AG04450 (cell line): ENCODE measurements around the gene PLA2G2F. TPM values are rescaled to one million over a fixed set of nuclear protein-coding genes. Genes with fewer than 3 reads are reported as not detected.

ENCODE experiments used
- CTCF ChIA-PET: fragments of 300-600, 350-600 bp; formaldehyde crosslinking; extraction: SDS; loops from one replicate; lab custom pipeline; 2022; ENCODE audit warnings: antibody characterized with exemption, inconsistent platforms; lab: Charles Lee
- POLR2A ChIA-PET: fragments of 350-600 bp; formaldehyde crosslinking; extraction: SDS; loops from one replicate; lab custom pipeline; 2021; ENCODE audit warnings: antibody characterized with exemption, inconsistent platforms; lab: Yijun Ruan, JAX
- DNase-seq: peaks from one replicate; pipeline ENCODE4 v3.0.0-alpha.2; 2011; ENCODE audit warnings: low read depth, low spot score
- H3K27ac ChIP-seq: one replicate; pipeline ENCODE4 v1.5.1; 2012; ENCODE audit warnings: low read depth, low read length, control low read depth
- H3K27me3 ChIP-seq: one replicate; pipeline ENCODE4 v1.6.0; 2012; ENCODE audit warnings: low read length; ENCODE audit not compliant: control insufficient read depth, insufficient read depth
- H3K4me3 ChIP-seq: 2 replicates; pipeline ENCODE4 v1.5.1; 2011; ENCODE audit warnings: mild to moderate bottlenecking, low read depth, low read length, control low read depth
- H3K9me3 ChIP-seq: 2 replicates; pipeline ENCODE4 v1.5.1; 2012; ENCODE audit warnings: low read length; ENCODE audit not compliant: control insufficient read depth, insufficient read depth
- polyA minus RNA-seq: library from RNA; depleted of rRNA, polyadenylated mRNA; stranded (reverse); fragments of >200 nt; gene quantifications from 2 replicates; pipeline ENCODE4 v1.2.3, GENCODE V29; 2011; rRNA and poly(A)+ RNA removed
- polyA plus RNA-seq: library from polyadenylated mRNA; depleted of rRNA; stranded (reverse); fragments of >200 nt; gene quantifications from 2 replicates; pipeline ENCODE4 v1.2.3, GENCODE V29; 2011; rRNA removed
- TF ChIP-seq, protein P1 (sequence below): IDR thresholded peaks from 2 replicates; pipeline ENCODE4 v1.5.1; 2011; ENCODE audit warnings: low read depth, low read length, control low read depth, inconsistent platforms

Gene PLA2G2F, protein sequence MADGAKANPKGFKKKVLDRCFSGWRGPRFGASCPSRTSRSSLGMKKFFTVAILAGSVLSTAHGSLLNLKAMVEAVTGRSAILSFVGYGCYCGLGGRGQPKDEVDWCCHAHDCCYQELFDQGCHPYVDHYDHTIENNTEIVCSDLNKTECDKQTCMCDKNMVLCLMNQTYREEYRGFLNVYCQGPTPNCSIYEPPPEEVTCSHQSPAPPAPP
- polyA plus RNA-seq = not detected in 2 replicates
- not detected in 2 replicates for polyA minus RNA-seq

- Histone ChIP-seq H3K27me3 (peaks cover 22% of the 10 kb centered on the region), H3K4me3 (no peak within 1 kb of the TSS), H3K9me3 (no peaks in the 10 kb centered on the region; the same call in 1 of the 2 replicates), H3K27ac (no peak within 1 kb of the TSS)
- TF ChIP-seq, protein P1, sequence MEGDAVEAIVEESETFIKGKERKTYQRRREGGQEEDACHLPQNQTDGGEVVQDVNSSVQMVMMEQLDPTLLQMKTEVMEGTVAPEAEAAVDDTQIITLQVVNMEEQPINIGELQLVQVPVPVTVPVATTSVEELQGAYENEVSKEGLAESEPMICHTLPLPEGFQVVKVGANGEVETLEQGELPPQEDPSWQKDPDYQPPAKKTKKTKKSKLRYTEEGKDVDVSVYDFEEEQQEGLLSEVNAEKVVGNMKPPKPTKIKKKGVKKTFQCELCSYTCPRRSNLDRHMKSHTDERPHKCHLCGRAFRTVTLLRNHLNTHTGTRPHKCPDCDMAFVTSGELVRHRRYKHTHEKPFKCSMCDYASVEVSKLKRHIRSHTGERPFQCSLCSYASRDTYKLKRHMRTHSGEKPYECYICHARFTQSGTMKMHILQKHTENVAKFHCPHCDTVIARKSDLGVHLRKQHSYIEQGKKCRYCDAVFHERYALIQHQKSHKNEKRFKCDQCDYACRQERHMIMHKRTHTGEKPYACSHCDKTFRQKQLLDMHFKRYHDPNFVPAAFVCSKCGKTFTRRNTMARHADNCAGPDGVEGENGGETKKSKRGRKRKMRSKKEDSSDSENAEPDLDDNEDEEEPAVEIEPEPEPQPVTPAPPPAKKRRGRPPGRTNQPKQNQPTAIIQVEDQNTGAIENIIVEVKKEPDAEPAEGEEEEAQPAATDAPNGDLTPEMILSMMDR = no peak
- ChIA-PET CTCF (no interaction called here), POLR2A (no interaction called here)
- DNase-seq = no peak
These were observed at the start of gene PLA2G2F for GRCh38 chr1:20138961-20139550. Gene PLA2G2F (plus strand): TSS chr1:20139323. CDS start chr1:20139428, 105 bp downstream.

DNA sequence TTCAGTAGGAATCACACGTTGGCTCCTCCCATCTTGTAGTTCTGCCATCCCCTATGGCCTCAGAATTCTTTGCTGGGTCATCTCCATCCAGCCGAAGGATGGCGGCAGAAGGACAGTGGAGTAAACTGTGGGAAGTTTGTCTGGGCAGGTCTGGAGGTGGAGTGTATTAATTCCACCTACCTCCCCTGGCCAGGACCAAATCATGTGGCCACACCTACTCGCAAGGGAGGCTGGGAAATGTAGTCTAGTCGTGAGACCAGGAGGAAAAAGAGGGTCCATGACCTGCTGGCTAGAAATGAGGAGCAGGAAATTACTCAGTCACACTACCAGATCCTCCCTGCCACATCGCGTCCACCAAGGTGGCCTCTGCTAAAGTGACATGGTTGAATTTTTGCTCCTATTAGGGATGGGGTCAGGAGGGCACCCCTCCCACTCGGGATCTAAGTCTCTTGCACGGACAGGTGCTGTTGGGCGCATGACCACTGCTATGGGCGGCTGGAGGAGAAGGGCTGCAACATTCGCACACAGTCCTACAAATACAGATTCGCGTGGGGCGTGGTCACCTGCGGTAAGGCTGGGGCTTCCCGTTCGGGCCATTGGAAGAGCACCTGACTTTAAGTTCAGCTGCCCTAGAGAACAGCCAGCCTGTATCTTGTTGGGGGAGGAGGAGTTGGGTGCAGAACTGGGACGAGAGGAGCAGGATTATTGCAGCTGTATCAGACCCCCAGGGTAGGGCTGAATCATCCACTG, 49.6 kb upstream of the PLA2G2F start:
- ChIA-PET POLR2A (no interaction called here), CTCF (no interaction called here)
- Histone ChIP-seq H3K9me3 (peaks cover 4% of the 10 kb centered on the region; the same call in 1 of the 2 replicates), H3K4me3 (no peak overlapping the region), H3K27me3 (peaks cover 41% of the 10 kb centered on the region), H3K27ac (no peak overlapping the region)
- DNase-seq = no peak
- TF ChIP-seq, protein P1 = no peak

DNA sequence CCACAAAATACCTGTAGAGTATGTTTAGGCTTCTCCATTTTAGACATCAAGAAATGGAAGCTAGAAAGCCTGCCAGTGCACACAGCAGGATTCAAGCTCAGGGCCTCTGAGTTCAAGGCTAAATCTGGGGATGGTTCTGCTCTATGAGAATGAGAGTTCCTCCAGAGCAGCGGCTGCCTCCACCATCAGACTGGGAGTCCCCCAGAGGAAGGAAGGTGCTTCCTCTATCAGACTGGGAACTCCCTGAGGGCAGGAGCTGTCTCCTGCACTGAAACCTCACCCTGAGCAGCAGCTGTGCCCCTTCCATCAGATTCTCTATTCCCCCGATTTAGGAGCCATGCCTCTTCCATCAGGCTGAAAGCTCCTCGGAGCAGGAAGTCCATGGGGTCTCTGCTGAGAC, 49.0 kb upstream of the PLA2G2F start:
- ChIA-PET CTCF (interaction anchor here (0.9 kb wide), 1 partner anchor 115 kb away, joined by 3 read pairs; no protein-coding TSS in a partner anchor), POLR2A (no interaction called here)
- Histone ChIP-seq H3K4me3 (no peak overlapping the region), H3K27ac (no peak overlapping the region), H3K27me3 (peaks cover 41% of the 10 kb centered on the region), H3K9me3 (peaks cover 4% of the 10 kb centered on the region; the same call in 1 of the 2 replicates)
- DNase-seq = no peak
- TF ChIP-seq, protein P1 = no peak

- ChIA-PET CTCF (interaction anchor here (0.9 kb wide), 1 partner anchor 116 kb away, joined by 3 read pairs; no protein-coding TSS in a partner anchor), POLR2A (no interaction called here)
- Histone ChIP-seq H3K9me3 (peaks cover 4% of the 10 kb centered on the region; the same call in 1 of the 2 replicates), H3K4me3 (no peak overlapping the region), H3K27ac (no peak overlapping the region), H3K27me3 (peaks cover 39% of the 10 kb centered on the region)
- no peak for DNase-seq
- TF ChIP-seq, protein P1 = no peak
These were observed 48.5 kb upstream of the PLA2G2F start for GRCh38 chr1:20090641-20091040.
